Activated naive CD4-positive, alpha-beta T cell treated with anti-CD3 and anti-CD28 coated beads, Interleukin-2, amount 10 ng/mL, durations not matched to agents 7 days and 5 days (primary cell): ENCODE measurements around the gene DNAH17.
A peak's percentile ranks its signal among the peaks of the same experiment; 100 is the strongest.

Source experiments
- CTCF ChIA-PET: fragments of 350-600 bp; sonication (Branson Sonifier 250); formaldehyde crosslinking; loops from one replicate; lab custom pipeline; 2021; ENCODE audit warnings: antibody characterized with exemption; lab: Charles Lee
- DNase-seq: peaks from one replicate; pipeline ENCODE4 v3.0.0-alpha.2; 2020
- H3K27ac Mint-ChIP-seq: one replicate; pipeline ENCODE4 v1.8.0; 2021; ENCODE audit warnings: mild to moderate bottlenecking, moderate library complexity, mixed read lengths
- H3K27me3 Mint-ChIP-seq: one replicate; pipeline ENCODE4 v1.8.0; 2021; ENCODE audit warnings: mild to moderate bottlenecking, mixed read lengths
- H3K36me3 Mint-ChIP-seq: one replicate; pipeline ENCODE4 v1.8.0; 2021; ENCODE audit warnings: mixed read lengths
- H3K4me1 Mint-ChIP-seq: one replicate; pipeline ENCODE4 v1.8.0; 2021; ENCODE audit warnings: mixed read lengths
- H3K4me3 Mint-ChIP-seq: one replicate; pipeline ENCODE4 v1.8.0; 2021; ENCODE audit warnings: mild to moderate bottlenecking, moderate library complexity, mixed read lengths
- H3K9me3 Mint-ChIP-seq: one replicate; pipeline ENCODE4 v1.8.0; 2021; ENCODE audit warnings: mixed read lengths

DNAH17 gene

DNA sequence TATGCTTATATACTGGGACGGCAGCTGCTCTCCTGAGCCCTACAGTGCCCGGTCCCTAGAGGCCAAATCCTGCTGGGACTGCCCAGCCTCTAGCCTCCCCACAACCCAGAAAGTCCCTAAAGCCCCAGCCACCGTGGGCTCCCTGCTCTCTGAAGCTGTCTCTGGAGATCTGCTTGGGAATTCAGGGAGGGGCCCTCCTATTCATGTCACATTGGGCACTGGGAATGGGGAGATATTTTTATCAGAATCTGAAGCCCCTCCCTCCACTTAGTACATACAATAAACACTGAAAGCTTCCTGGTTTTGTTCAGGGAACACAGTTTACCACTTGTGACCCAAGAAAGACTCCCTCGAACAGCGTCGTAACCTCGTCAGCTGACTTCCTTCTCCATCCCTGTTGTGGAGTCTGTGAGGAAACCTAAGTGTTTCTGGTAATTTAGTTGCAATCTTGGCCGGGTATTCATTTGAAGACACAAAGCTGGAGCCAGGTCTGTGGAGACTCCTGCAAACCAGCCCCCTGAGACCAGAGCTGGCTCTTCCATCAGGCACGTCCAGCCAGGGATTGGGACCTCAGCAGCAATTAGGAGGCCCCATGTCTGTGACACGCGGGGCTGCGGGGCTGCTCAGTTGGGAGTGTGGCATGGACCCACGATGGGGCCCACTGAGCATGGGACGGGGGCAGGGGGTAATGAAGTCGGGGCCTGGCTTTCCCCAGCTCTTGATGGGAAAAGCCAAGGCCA lies 160.2 kb downstream of the DNAH17 start:
- Mint-ChIP-seq H3K27me3 (no peaks in the 10 kb centered on the region), H3K4me1 (peaks cover 89% of the 10 kb centered on the region), H3K36me3 (peaks cover 67% of the 10 kb centered on the region), H3K27ac (peak overlapping the region; percentile 99), H3K9me3 (no peaks in the 10 kb centered on the region), H3K4me3 (peak overlapping the region; percentile 81)
- DNase-seq = no peak
- CTCF ChIA-PET = interaction anchor here (0.8 to 1.9 kb wide), 7 partner anchors 9 to 167 kb away, joined by 3 to 6 read pairs (median 3); no protein-coding TSS in a partner anchor

DNA sequence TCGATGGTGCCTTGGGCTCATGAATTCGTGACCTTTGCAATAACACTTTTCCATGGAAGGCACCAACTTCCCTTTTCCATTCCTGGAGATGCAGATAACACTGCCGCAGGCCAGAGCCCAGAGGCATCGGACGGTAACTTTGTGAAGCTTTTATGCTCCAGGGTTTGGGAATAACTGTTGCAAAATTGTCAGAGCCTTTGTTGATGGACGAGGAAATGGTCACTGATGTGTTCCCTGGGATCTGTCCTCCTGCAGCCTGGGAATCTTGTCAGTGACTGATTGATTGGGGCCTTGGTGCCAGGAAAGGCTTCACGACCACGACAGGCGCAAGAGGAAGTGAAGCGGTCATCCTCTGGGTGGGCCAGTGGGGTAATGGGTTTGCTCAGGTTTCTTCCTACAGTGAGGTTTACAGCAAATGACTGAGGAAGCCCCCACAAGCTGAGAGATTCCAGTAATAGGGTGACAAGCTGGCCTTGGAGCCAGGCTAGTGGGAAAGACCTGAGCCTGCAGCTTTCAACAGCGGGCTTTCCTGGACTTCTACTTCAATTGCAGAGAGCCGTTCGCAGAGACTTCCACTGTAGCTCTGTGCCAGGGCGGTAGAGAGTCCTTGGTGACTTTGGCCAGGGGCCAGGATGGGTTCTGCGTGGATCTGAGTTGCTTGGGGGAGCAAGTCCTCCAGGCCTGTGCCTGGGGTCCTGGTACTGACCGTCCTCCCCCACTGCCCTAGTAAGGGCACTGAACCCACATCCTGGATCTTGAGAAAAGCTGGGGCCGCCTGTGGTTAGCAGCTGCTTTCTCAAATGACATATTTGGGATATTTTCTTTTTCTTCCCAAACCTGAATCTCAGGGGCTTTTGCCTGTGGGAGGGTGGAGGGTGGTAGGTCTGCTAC lies 161.1 kb downstream of the DNAH17 start:
- DNase-seq = no peak
- peak overlapping the region; percentile 81 for H3K4me3 Mint-ChIP-seq
- H3K27ac Mint-ChIP-seq = peak overlapping the region; percentile 99
- peaks cover 90% of the 10 kb centered on the region for H3K4me1 Mint-ChIP-seq
- CTCF ChIA-PET = interaction anchor here (0.8 to 1.9 kb wide), 7 partner anchors 10 to 166 kb away, joined by 3 to 6 read pairs (median 3); no protein-coding TSS in a partner anchor
- peaks cover 68% of the 10 kb centered on the region for H3K36me3 Mint-ChIP-seq
- no peaks in the 10 kb centered on the region for H3K27me3 Mint-ChIP-seq
- no peaks in the 10 kb centered on the region for H3K9me3 Mint-ChIP-seq

DNA sequence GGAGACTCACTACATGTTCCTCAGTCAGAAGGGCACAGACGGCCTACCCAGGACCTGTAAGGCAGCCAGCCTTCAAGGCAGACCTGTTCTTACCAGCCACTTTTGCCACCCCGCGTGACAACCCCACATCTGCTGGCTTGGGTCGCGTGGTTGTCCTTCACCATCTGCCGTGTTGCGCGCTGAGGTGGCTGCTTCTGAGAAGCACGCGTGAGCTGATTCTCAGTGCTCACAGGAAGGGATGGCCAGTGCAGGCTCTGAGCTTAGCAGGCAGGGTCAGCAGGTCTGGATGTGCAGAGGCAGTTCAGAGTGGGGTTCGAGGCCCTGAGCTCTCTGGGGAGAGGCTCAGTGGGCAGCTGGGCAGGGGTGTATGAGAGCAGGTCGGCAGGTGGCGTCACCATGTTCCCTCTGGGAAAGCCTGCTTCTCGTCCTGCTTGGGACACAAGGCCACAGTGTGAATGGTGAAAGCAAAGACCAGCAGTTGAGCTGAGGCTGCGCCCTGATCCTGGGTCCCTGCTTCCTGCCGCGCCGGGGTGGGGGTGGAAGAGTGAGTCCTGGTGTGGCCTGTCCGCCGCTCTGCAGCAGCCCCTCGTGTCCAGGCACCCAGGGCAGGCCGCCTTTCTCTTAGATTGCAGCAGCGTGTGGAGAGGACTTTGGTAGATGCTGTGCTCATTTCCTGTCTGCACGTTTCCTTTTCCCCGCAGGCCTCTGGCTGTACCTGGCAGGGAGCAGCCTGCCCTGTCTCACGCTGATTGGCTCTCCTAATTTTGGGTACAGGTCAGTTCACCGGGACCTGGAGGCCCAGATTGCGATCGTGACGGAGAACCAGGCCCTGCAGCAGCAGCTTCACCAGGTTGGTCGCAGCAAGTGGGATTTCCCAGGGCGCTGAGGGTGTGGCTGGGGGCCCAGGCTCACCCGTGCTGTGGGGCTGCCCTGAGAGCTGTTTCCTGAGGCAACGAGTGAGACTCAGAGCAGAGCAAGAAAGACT lies 162.7 kb downstream of the DNAH17 start:
- Mint-ChIP-seq H3K36me3 (peaks cover 60% of the 10 kb centered on the region), H3K4me3 (peak overlapping the region; percentile 81), H3K4me1 (peaks cover 90% of the 10 kb centered on the region), H3K27me3 (no peaks in the 10 kb centered on the region), H3K27ac (peak overlapping the region; percentile 99), H3K9me3 (no peaks in the 10 kb centered on the region)
- CTCF ChIA-PET = interaction anchor here (0.6 to 1.2 kb wide), 3 partner anchors 51 to 125 kb away, joined by 3 read pairs; no protein-coding TSS in a partner anchor
- DNase-seq = peak; percentile 76

DNA sequence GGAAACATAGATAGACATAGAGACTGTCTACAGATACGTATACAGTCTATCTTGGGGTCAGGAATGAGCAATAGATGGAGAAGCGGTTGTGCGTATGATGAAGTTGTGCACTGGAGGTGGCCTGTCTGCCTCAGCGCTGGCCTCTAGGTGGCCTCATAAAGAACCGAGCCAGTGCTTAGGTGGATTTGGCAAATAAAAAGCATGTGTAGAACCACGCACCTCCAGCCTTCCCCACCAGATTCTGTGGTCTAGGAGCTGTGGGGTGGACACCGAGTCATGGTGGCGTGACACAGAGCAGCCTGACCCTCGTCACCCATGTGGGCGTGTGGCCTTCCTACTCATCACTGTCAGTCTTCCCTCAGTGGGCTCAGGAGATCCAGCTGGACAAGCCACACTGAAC lies 164.8 kb downstream of the DNAH17 start:
- no peaks in the 10 kb centered on the region for H3K9me3 Mint-ChIP-seq
- peak overlapping the region; percentile 81 for H3K4me3 Mint-ChIP-seq
- DNase-seq = peak; percentile 62
- peaks cover 95% of the 10 kb centered on the region for H3K4me1 Mint-ChIP-seq
- CTCF ChIA-PET = interaction anchor here (0.6 to 3.8 kb wide), 12 partner anchors 8 to 162 kb away, joined by 3 to 14 read pairs (median 4); no protein-coding TSS in a partner anchor
- H3K27me3 Mint-ChIP-seq = no peaks in the 10 kb centered on the region
- H3K36me3 Mint-ChIP-seq = peaks cover 68% of the 10 kb centered on the region
- peak overlapping the region; percentile 99 for H3K27ac Mint-ChIP-seq

DNA sequence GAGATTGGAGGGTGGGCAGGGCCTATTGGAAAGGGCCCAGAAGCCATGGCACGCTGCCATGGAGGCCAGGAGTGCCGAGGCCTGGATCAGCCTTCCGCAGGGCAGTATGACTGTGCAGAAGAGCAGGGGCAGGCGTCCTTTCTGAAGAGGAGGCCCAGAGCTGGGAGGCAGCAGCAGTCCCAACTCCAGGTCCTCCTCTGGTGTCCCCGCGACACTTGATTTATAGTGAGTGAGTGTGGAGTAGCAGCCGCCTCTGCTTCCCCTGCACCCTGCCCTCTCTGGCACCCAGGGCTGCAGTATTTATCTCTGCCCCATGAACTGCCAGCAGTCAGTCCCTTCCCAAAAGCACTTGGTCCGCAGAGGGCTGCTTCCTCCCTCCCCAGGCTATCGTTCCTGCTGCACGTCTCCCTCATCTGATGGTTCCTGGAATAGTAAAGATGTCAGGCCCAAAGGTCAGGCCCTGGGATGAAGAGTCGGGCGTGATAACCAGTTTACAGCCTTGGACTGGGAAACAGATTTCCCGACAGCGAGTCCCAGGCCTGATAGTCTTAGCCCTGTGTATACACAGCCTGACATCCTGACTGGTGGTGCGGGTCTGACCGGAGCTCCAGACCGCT lies 165.8 kb downstream of the DNAH17 start:
- H3K36me3 Mint-ChIP-seq = peaks cover 65% of the 10 kb centered on the region
- H3K4me1 Mint-ChIP-seq = peaks cover 95% of the 10 kb centered on the region
- no peaks in the 10 kb centered on the region for H3K9me3 Mint-ChIP-seq
- DNase-seq = no peak
- H3K27ac Mint-ChIP-seq = peak overlapping the region; percentile 99
- no peaks in the 10 kb centered on the region for H3K27me3 Mint-ChIP-seq
- H3K4me3 Mint-ChIP-seq = no peak overlapping the region
- CTCF ChIA-PET = interaction anchor here (0.7 to 3.8 kb wide), 7 partner anchors 9 to 55 kb away, joined by 3 to 14 read pairs (median 4); no protein-coding TSS in a partner anchor

DNA sequence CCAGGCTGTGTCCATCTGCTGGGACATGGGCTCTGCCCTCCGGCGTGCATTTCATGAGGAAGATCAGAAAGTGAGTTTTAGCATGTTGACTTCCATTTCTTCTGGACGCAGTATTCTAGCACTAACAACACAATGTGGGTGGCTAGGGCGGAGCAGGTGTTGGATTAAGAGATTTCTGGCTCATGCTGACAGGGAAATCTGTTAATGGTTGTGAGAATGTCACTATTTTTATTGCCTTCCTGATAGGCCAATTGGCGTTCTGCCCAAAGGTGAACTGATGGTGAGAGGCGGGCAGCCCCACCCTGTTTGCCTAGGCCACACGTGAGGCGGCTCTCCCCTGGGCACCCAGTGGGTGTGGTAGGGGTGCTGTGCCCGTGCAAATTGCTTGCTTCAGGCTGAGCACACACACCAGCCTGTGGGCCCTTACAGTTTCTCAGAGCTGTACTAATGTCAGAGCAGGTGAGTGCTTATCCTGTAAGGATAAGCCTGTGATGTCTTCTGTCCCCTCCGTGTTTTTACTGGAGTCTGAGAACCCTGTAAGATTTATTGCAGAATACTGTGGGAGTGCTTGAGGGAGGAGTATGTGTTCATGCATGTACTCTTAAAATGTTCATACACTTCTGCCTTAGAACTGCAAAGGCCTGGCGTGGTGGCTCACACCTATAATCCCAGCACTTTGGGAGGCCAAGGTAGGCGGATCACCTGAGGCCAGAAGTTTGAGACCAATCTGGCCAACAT lies 167.8 kb downstream of the DNAH17 start:
- CTCF ChIA-PET = interaction anchor here (3.8 kb wide), 1 partner anchor 49 kb away, joined by 14 read pairs; no protein-coding TSS in a partner anchor
- DNase-seq = no peak
- no peak overlapping the region for H3K4me3 Mint-ChIP-seq
- no peaks in the 10 kb centered on the region for H3K9me3 Mint-ChIP-seq
- peaks cover 59% of the 10 kb centered on the region for H3K36me3 Mint-ChIP-seq
- peak overlapping the region; percentile 34 for H3K27ac Mint-ChIP-seq
- no peaks in the 10 kb centered on the region for H3K27me3 Mint-ChIP-seq
- peaks cover 80% of the 10 kb centered on the region for H3K4me1 Mint-ChIP-seq

DNA sequence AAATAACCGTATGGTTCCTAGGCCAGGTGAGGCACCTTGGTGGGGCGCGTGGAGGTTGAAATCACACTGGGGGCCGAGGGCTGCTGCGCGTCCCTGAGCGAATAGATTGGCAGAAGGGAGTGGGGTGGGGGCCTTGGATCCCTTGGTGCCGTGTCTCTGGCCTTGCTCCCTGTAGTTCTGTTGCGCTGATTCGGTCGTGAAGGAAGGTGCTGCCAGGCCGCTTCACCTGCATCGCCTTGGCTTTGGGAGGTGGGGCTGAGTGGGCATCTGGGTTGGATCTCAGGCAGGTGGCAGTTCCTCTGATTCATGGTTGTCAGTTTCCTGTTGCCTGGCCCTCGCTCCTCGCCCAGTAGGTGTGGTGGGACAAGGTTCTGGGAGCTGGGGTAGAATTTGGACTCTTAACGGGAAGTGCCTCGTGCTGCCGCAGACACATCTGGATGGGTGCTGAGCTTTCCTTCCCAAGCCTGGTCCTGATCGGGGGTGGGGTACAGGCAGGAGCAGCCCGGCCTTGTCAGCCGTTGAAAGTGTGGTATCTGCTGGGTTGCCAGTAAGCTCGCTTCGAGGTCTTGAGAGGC lies 168.6 kb downstream of the DNAH17 start:
- Mint-ChIP-seq H3K9me3 (no peaks in the 10 kb centered on the region), H3K4me3 (no peak overlapping the region), H3K27ac (peak overlapping the region; percentile 67), H3K4me1 (peaks cover 72% of the 10 kb centered on the region), H3K27me3 (no peaks in the 10 kb centered on the region), H3K36me3 (peaks cover 62% of the 10 kb centered on the region)
- DNase-seq = no peak
- CTCF ChIA-PET = no interaction called here

DNA sequence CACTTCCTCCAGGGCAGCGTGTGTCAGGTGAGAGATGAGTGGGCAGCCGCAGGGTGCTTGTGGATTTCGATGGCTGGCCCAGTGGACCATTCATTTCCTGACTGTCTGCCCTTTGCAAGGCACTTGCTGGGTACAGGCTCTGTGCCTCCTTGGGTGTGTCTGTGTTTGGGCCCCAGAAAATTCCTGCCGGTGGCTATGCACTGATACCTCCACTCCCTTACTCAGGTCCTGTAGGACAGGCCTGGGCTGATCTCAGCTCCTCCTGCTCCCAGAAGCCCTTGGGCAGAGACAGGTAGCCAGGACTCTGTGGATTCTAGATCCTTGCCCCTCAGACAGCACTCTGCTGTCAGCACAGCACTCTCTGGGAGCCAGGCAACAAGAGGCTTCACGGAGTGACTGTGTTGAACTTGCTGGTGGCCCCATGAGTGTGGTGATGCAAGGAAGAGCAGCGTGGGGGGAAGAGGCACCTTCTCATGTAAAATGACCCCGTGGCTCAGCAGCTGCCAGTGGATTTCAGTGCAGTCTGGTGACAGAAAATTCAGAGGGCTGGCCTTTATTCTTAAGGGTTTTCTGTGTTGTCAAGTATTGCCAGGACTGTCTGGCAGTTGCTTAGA lies 169.7 kb downstream of the DNAH17 start:
- Mint-ChIP-seq H3K9me3 (no peaks in the 10 kb centered on the region), H3K4me1 (peaks cover 62% of the 10 kb centered on the region), H3K27me3 (no peaks in the 10 kb centered on the region), H3K27ac (peak overlapping the region; percentile 67), H3K36me3 (peaks cover 64% of the 10 kb centered on the region), H3K4me3 (no peak overlapping the region)
- CTCF ChIA-PET = no interaction called here
- no peak for DNase-seq

DNA sequence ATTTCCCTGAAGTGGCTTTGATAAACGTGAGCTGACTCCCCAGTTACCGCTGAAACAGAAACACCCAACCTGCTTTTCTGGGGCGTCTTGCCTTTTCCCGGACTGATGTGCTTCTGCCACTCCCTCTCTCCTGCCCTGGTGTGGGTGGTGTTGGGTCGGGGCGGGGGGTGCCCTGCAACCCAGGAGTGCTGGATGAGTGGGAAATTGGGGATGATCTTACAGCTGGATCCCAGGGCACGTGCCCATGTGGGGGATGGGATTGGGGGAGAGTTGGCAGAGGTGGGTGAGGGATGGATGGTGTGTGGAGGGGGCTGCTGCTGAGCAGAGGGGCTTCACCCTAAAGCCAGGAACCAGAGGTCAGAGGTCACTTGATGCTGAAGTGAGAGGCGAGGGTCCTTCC lies 170.3 kb downstream of the DNAH17 start:
- H3K27ac Mint-ChIP-seq = peak overlapping the region; percentile 42
- CTCF ChIA-PET = no interaction called here
- no peaks in the 10 kb centered on the region for H3K27me3 Mint-ChIP-seq
- no peak overlapping the region for H3K4me3 Mint-ChIP-seq
- no peak for DNase-seq
- peaks cover 56% of the 10 kb centered on the region for H3K4me1 Mint-ChIP-seq
- no peaks in the 10 kb centered on the region for H3K9me3 Mint-ChIP-seq
- H3K36me3 Mint-ChIP-seq = peaks cover 62% of the 10 kb centered on the region

DNA sequence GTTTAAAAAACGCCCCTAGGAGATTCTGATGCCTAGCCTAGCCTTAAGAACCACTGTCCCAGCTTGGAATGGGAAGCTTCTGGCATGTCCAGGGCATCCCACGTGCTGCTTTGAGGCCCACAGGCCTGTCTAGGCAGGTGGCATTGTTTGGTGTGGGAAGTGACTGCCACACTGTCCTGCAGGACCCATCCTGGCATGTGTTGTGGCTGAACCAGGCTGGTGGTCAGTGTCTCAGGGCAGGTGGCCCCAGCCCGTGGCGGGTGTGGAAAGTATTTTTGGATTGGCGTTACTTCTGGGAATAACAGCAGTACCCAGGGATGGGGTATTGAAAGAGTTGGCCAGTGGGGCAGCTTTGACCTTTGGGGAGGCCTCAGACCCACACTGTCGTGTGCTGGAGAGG lies 170.8 kb downstream of the DNAH17 start:
- CTCF ChIA-PET = interaction anchor here (1.1 kb wide), 1 partner anchor 16 kb away, joined by 3 read pairs; no protein-coding TSS in a partner anchor
- Mint-ChIP-seq H3K4me1 (peaks cover 51% of the 10 kb centered on the region), H3K27ac (peak overlapping the region; percentile 75), H3K4me3 (no peak overlapping the region), H3K9me3 (no peaks in the 10 kb centered on the region), H3K27me3 (no peaks in the 10 kb centered on the region), H3K36me3 (peaks cover 64% of the 10 kb centered on the region)
- DNase-seq = no peak

DNA sequence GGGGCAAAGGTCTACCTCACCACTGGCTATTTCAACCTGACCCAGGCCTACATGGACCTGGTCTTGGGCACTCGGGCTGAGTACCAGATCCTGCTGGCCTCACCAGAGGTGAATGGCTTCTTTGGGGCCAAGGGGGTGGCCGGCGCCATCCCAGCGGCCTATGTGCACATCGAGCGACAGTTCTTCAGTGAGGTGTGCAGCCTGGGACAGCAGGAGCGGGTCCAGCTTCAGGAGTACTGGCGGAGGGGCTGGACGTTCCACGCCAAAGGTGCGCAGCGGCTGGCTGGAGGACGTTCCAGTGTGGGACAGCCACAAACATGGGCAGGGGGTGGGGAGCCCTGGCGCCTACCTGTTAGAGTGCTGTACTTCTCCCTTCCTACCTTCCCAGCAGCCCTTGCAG lies 173.4 kb downstream of the DNAH17 start:
- Mint-ChIP-seq H3K9me3 (no peaks in the 10 kb centered on the region), H3K4me1 (peaks cover 30% of the 10 kb centered on the region), H3K4me3 (no peak overlapping the region), H3K36me3 (peaks cover 68% of the 10 kb centered on the region), H3K27ac (no peak overlapping the region), H3K27me3 (no peaks in the 10 kb centered on the region)
- DNase-seq = no peak
- CTCF ChIA-PET = interaction anchor here (1.0 kb wide), 1 partner anchor 18 kb away, joined by 3 read pairs; no protein-coding TSS in a partner anchor

DNA sequence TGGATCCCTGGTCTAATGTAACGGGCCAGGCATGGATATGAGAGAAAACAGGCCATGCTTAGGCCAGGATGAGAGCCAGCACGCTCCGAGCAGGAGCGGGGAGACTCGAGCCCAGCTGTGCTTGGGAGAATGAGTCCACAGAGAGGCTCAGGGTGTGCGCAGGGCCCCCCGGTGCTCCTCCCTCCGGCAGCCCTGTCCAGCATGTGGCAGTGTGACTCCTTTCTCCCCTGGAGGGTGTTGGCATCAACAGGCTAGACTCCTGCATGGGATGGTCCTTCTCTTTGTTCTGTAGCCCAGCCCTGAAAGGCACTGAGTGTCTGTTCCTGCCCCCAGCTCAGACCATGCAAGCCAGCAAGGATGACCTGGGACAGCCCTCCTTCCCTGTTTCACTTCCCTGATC lies 175.3 kb downstream of the DNAH17 start:
- Mint-ChIP-seq H3K27me3 (no peaks in the 10 kb centered on the region), H3K36me3 (peaks cover 73% of the 10 kb centered on the region), H3K4me3 (no peak overlapping the region), H3K27ac (peak overlapping the region; percentile 77), H3K4me1 (peaks cover 10% of the 10 kb centered on the region), H3K9me3 (no peaks in the 10 kb centered on the region)
- CTCF ChIA-PET = interaction anchor here (2.3 kb wide), 1 partner anchor 10 kb away, joined by 7 read pairs; no protein-coding TSS in a partner anchor
- no peak for DNase-seq
